Stomach (tissue), 9 donors: ENCODE results near the gene ZNF140. TPM values are rescaled to one million over a fixed set of nuclear protein-coding genes. Genes with fewer than 3 reads are reported as not detected.

Source experiments
- DNase-seq, 2 donors: peaks; one replicate each; pipeline versions ENCODE4 v3.0.0 to v3.0.0-alpha.2; 2013 to 2019
- H3K27ac ChIP-seq, 5 donors: fragments of 200-600 bp in 4 of 5; sonication (generic) in 4 of 5; one replicate each; pipeline ENCODE4 v1.5.1; 2013 to 2019; ENCODE audit warnings: mild to moderate bottlenecking in 1 of 5, moderate library complexity in 1 of 5
- H3K27me3 ChIP-seq, 3 donors: fragments of 200-600 bp; sonication (generic); one replicate each; pipeline ENCODE4 v1.5.1; 2017 to 2019; ENCODE audit warnings: mixed run types in 1 of 3
- H3K36me3 ChIP-seq, 4 donors: fragments of 200-600 bp; sonication (generic); 1 replicate in 3 of 4; 2 replicates in 1 of 4; pipeline ENCODE4 v1.5.1; 2016 to 2019
- H3K4me1 ChIP-seq, 4 donors: fragments of 200-600 bp; sonication (generic); one replicate each; pipeline ENCODE4 v1.5.1; 2016 to 2019
- H3K4me3 ChIP-seq, 4 donors: fragments of 200-600 bp; sonication (generic) in 3 of 4; one replicate each; pipeline ENCODE4 v1.5.1; 2016 to 2019; ENCODE audit warnings: mild to moderate bottlenecking in 1 of 4
- H3K9me3 ChIP-seq, 4 donors: fragments of 200-600 bp; sonication (generic); one replicate each; pipeline ENCODE4 v1.5.1; 2016 to 2019
- CTCF ChIP-seq, 7 experiments: fragments of 450-650 bp in 4 of 7; fragments of 200-600 bp in 3 of 7; sonication (generic) in 3 of 7; IDR thresholded peaks; one replicate each; pipeline ENCODE4 v1.5.1; 2016 to 2019; ENCODE audit warnings: antibody characterized with exemption in 7 of 7, control low read depth in 2 of 7, mild to moderate bottlenecking in 1 of 7
- EP300 ChIP-seq: sonication (generic); formaldehyde crosslinking; IDR thresholded peaks from one replicate; pipeline ENCODE4 v1.6.1; 2017; ENCODE audit warnings: antibody characterized with exemption
- POLR2A ChIP-seq, 4 donors: fragments of 450-650 bp; IDR thresholded peaks; one replicate each; pipeline ENCODE4 v1.6.1; 2016; ENCODE audit warnings: antibody characterized with exemption in 4 of 4, control low read depth in 2 of 4, mild to moderate bottlenecking in 1 of 4, moderate library complexity in 1 of 4
- POLR2AphosphoS5 ChIP-seq, 3 donors: sonication (generic); formaldehyde crosslinking; IDR thresholded peaks; one replicate each; pipeline ENCODE4 v1.6.1; 2016; ENCODE audit warnings: antibody characterized with exemption in 3 of 3
- WGBS, 5 donors: extraction: QIAGEN DNeasy Blood & Tissue Kit in 3 of 5; methylation state at CpG; one replicate each; pipeline versions ENCODE4 v1.1.5 to v1.1.7; 2013 to 2018; 5-methylcytosine and 5-hydroxymethylcytosine counted together
- intact Hi-C: fragments of 100-400 bp; cut with DNase I; formaldehyde crosslinking; loops from one replicate; pipeline ENCODE4 v1.15.1; 2023; ENCODE audit warnings: low total_unique reads
- polyA plus RNA-seq, 3 donors: library from polyadenylated mRNA; stranded (reverse); fragments of 200-250 nt; gene quantifications; one replicate each; pipeline ENCODE4 v1.2.3, GENCODE V29; 2013
- total RNA-seq, 5 donors: library from RNA; depleted of rRNA; stranded (reverse); fragments of >200 nt; gene quantifications; one replicate each; pipeline versions ENCODE4 v1.1.0 to v1.2.3, GENCODE V29; 2014 to 2016
- donor health status: healthy with polysubstance abuse.
- donor health status: Bipolar disorder and iron deficiency.
- donor health status: healthy.

The ZNF140 gene
- total and polyA plus RNA-seq, 8 donors: 2.3 to 43.3 (median 15.1) TPM

GRCh38 chr12:133130038-133130807 is 49.5 kb downstream of the ZNF140 start, which contains the start of the genes ZNF10 and ZNF891:
Gene ZNF10, plus strand, starts transcription at chr12:133130627. Its CDS starts 13,866 bp downstream, at chr12:133144493.
Gene ZNF891, minus strand, starts transcription at chr12:133130274. Its CDS starts 8,356 bp downstream, at chr12:133121918.
- Histone ChIP-seq H3K36me3 (peaks cover 7 to 67% (median 53%) of the 10 kb centered on the region in 4 donors), H3K4me1 (peaks cover 0 to 16% (median 15%) of the 10 kb centered on the region in 4 donors), H3K27ac (peak within 1 kb of the TSS; percentile 95 to 99 (median 96)), H3K9me3 (peaks cover 36 to 75% (median 64%) of the 10 kb centered on the region in 4 donors), H3K4me3 (peak within 1 kb of the TSS; percentile 67 to 93 (median 80)), H3K27me3 (no peaks in the 10 kb centered on the region)
- 0 to 1% (median 1%) methylated on average over 24 to 87 of the region's 87 CpGs for WGBS, 5 donors
- DNase-seq: peak; percentile 97 to 99
- intact Hi-C loops: no loop called here
- TF ChIP-seq POLR2AphosphoS5 (IDR thresholded peaks at IDR 0.05): peak; percentile 89 to 97 (median 92)
- peak; percentile 9 for TF ChIP-seq EP300
- no peak for TF ChIP-seq CTCF (IDR thresholded peaks at IDR 0.05)
- TF ChIP-seq POLR2A (IDR thresholded peaks at IDR 0.05): peak in 2 of 4 donors; percentile 84

DNA sequence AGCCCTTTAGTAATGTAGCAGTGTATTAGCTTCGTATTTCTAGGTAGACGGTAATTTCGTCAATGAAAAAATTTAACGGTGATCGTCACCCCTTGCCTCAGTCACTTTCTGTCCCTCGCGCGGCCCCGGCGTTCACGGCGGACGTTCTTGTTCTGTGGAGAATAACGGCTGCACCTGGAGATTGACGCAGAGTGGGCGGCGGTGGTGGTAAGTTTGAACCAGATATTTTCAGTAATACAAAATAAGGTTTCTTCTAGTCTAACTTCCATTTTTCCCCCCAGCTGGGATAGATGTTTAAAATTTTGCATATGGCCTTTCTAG is 50.0 kb downstream of the ZNF140 start:
- peaks cover 7 to 67% (median 53%) of the 10 kb centered on the region in 4 donors for H3K36me3 ChIP-seq
- H3K27me3 ChIP-seq: no peaks in the 10 kb centered on the region
- H3K4me3 ChIP-seq: peak overlapping the region; percentile 67 to 93 (median 80)
- intact Hi-C loops: no loop called here
- peaks cover 0 to 16% (median 15%) of the 10 kb centered on the region in 4 donors for H3K4me1 ChIP-seq
- peaks cover 37 to 75% (median 64%) of the 10 kb centered on the region in 4 donors for H3K9me3 ChIP-seq
- H3K27ac ChIP-seq: peak overlapping the region; percentile 95 to 99 (median 96)
- 0 to 1% (median 1%) methylated on average over 17 of the region's 17 CpGs for WGBS, 5 donors
- DNase-seq: peak; percentile 32 to 77
- TF ChIP-seq EP300 (no peak), CTCF (IDR thresholded peaks at IDR 0.05) (peak in 1 of 7 experiments; percentile 8), POLR2A (IDR thresholded peaks at IDR 0.05) (no peak), POLR2AphosphoS5 (IDR thresholded peaks at IDR 0.05) (no peak)

DNA sequence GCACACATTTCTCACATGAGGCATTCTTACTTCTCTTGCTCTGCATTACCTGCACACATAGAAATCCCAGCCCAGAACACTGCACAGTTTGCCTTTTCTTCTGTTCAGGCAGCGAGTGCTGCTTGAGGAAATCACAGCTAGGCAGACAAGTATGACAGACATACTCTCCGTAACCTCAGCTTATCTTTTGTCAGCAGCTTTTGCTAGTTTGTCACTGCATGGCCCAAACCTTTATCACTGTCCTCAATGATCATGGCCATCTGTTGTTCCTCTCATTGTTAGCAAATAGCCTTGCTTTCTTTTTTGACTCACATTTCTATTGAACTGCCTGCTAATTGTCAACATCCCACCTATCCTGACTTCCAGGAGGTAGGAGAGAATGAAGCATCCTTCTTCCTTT is 55.0 kb downstream of the ZNF140 start:
- H3K4me1 ChIP-seq: peaks cover 0 to 7% (median 6%) of the 10 kb centered on the region in 4 donors
- no peak for TF ChIP-seq POLR2A (IDR thresholded peaks at IDR 0.05)
- no peak for TF ChIP-seq POLR2AphosphoS5 (IDR thresholded peaks at IDR 0.05)
- no peak for TF ChIP-seq CTCF (IDR thresholded peaks at IDR 0.05)
- no peak for TF ChIP-seq EP300
- peaks cover 59 to 94% (median 80%) of the 10 kb centered on the region in 4 donors for H3K9me3 ChIP-seq
- no peak overlapping the region for H3K4me3 ChIP-seq
- intact Hi-C loops: no loop called here
- H3K36me3 ChIP-seq: peaks cover 41 to 87% (median 76%) of the 10 kb centered on the region in 4 donors
- DNase-seq: no peak
- WGBS, 5 donors: 95 to 98% (median 96%) methylated on average over 2 of the region's 2 CpGs
- no peaks in the 10 kb centered on the region for H3K27me3 ChIP-seq
- H3K27ac ChIP-seq: no peak overlapping the region

- WGBS, 5 donors: 91 to 98% (median 96%) methylated on average over 2 of the region's 2 CpGs
- Histone ChIP-seq H3K36me3 (peaks cover 40 to 92% (median 84%) of the 10 kb centered on the region in 4 donors), H3K9me3 (peaks cover 18 to 100% (median 95%) of the 10 kb centered on the region in 4 donors), H3K4me3 (no peak overlapping the region), H3K27me3 (no peaks in the 10 kb centered on the region), H3K4me1 (no peaks in the 10 kb centered on the region), H3K27ac (no peak overlapping the region)
- no peak for TF ChIP-seq POLR2AphosphoS5 (IDR thresholded peaks at IDR 0.05)
- TF ChIP-seq POLR2A (IDR thresholded peaks at IDR 0.05): no peak
- no peak for TF ChIP-seq CTCF (IDR thresholded peaks at IDR 0.05)
- TF ChIP-seq EP300: no peak
- DNase-seq: no peak
- intact Hi-C loops: no loop called here
Observed at GRCh38 chr12:133145981-133146380, 65.3 kb downstream of the ZNF140 start.
